CD14-positive monocyte (primary cell): ENCODE results near the gene LPCAT3. TPM values are rescaled to one million over a fixed set of nuclear protein-coding genes. Genes with fewer than 3 reads are reported as not detected.

Experiments used
- DNase-seq, 3 donors: peaks; one replicate each; pipeline ENCODE4 v3.0.0-alpha.2; 2011 to 2022
- H2AFZ ChIP-seq: 2 replicates; pipeline ENCODE4 v1.6.0; 2012; ENCODE audit warnings: mild to moderate bottlenecking, low read depth, low read length, inconsistent platforms; ENCODE audit not compliant: insufficient read depth, poor library complexity, severe bottlenecking
- H3K27ac ChIP-seq, 2 donors: 1 replicate in 1 of 2; 2 replicates in 1 of 2; pipeline ENCODE4 v1.5.1; 2012 to 2013; ENCODE audit warnings: low read length in 2 of 2, control low read depth in 1 of 2, inconsistent platforms in 1 of 2, low read depth in 1 of 2, mild to moderate bottlenecking in 1 of 2
- H3K27me3 ChIP-seq, 2 donors: one replicate each; pipeline versions ENCODE4 v1.6.0 to v1.6.1; 2011 to 2013; ENCODE audit warnings: low read length in 2 of 2; ENCODE audit not compliant: control insufficient read depth in 2 of 2, insufficient read depth in 2 of 2
- H3K36me3 ChIP-seq, 2 donors: replicated peaks in 1 of 2; 1 replicate in 1 of 2; 2 replicates in 1 of 2; pipeline versions ENCODE4 v1.5.1 to v1.6.1; 2012 to 2013; ENCODE audit warnings: low read length in 2 of 2, control low read depth in 1 of 2, inconsistent platforms in 1 of 2, mild to moderate bottlenecking in 1 of 2; ENCODE audit not compliant: insufficient read depth in 2 of 2, control insufficient read depth in 1 of 2
- H3K4me1 ChIP-seq, 2 donors: 1 replicate in 1 of 2; 2 replicates in 1 of 2; pipeline versions ENCODE4 v1.5.1 to v1.6.1; 2012 to 2013; ENCODE audit warnings: low read length in 2 of 2, control low read depth in 1 of 2, inconsistent platforms in 1 of 2, mild to moderate bottlenecking in 1 of 2, moderate library complexity in 1 of 2; ENCODE audit not compliant: insufficient read depth in 2 of 2, control insufficient read depth in 1 of 2
- H3K4me2 ChIP-seq: replicated peaks from 2 replicates; pipeline ENCODE3; 2012; ENCODE audit warnings: low read length, moderate library complexity, mild to moderate bottlenecking; ENCODE audit not compliant: poor library complexity, severe bottlenecking; ENCODE audit errors: extremely low read depth
- H3K4me3 ChIP-seq, 3 experiments: fragments of 200-600 bp in 1 of 3; sonication (generic) in 1 of 3; replicated peaks in 1 of 3; 1 replicate in 2 of 3; 2 replicates in 1 of 3; pipeline ENCODE4 v1.5.1; 2011 to 2013; ENCODE audit warnings: low read length in 3 of 3, mild to moderate bottlenecking in 3 of 3, control low read depth in 2 of 3, low read depth in 2 of 3, inconsistent platforms in 1 of 3, moderate library complexity in 1 of 3
- H3K79me2 ChIP-seq: 2 replicates; pipeline ENCODE4 v1.6.0; 2012; ENCODE audit warnings: mild to moderate bottlenecking, control low read depth, inconsistent platforms, low read length, moderate library complexity; ENCODE audit not compliant: insufficient read depth
- H3K9ac ChIP-seq: 2 replicates; pipeline ENCODE4 v1.6.0; 2017; ENCODE audit warnings: low read length, mild to moderate bottlenecking; ENCODE audit not compliant: insufficient read depth, poor library complexity, severe bottlenecking
- H3K9me3 ChIP-seq, 2 donors: replicated peaks in 1 of 2; 1 replicate in 1 of 2; 2 replicates in 1 of 2; pipeline versions ENCODE4 v1.5.1 to v1.6.1; 2012 to 2013; ENCODE audit warnings: low read length in 2 of 2, control low read depth in 1 of 2; ENCODE audit not compliant: control insufficient read depth in 1 of 2, insufficient read depth in 1 of 2
- H4K20me1 ChIP-seq: 2 replicates; pipeline ENCODE4 v1.6.0; 2012; ENCODE audit warnings: mild to moderate bottlenecking, low read length, control low read depth, moderate library complexity; ENCODE audit not compliant: insufficient read depth
- H3K27ac Mint-ChIP-seq, 7 donors: one replicate each; pipeline ENCODE4 v1.8.0; 2020; ENCODE audit warnings: mild to moderate bottlenecking in 7 of 7, mixed read lengths in 7 of 7, moderate library complexity in 6 of 7, inconsistent platforms in 2 of 7
- H3K27me3 Mint-ChIP-seq, 3 donors: one replicate each; pipeline ENCODE4 v1.8.0; 2021 to 2022; ENCODE audit warnings: low read depth in 3 of 3, mild to moderate bottlenecking in 3 of 3, mixed read lengths in 3 of 3, moderate library complexity in 3 of 3, inconsistent platforms in 1 of 3
- H3K36me3 Mint-ChIP-seq, 2 donors: one replicate each; pipeline ENCODE4 v1.8.0; 2020; ENCODE audit warnings: mixed read lengths in 2 of 2, inconsistent platforms in 1 of 2, mild to moderate bottlenecking in 1 of 2
- H3K4me1 Mint-ChIP-seq: one replicate; pipeline ENCODE4 v1.8.0; 2020; ENCODE audit warnings: mild to moderate bottlenecking, mixed read lengths
- H3K4me3 Mint-ChIP-seq, 2 donors: one replicate each; pipeline ENCODE4 v1.8.0; 2020; ENCODE audit warnings: mild to moderate bottlenecking in 2 of 2, mixed read lengths in 2 of 2, moderate library complexity in 1 of 2
- H3K9me3 Mint-ChIP-seq, 7 donors: one replicate each; pipeline ENCODE4 v1.8.0; 2020 to 2022; ENCODE audit warnings: mixed read lengths in 7 of 7, mild to moderate bottlenecking in 6 of 7, moderate library complexity in 6 of 7, inconsistent platforms in 2 of 7
- WGBS: methylation state at CpG from one replicate; pipeline ENCODE4 v1.1.5; 2013; ENCODE audit warnings: missing lambda C conversion rate; ENCODE audit not compliant: insufficient coverage; 5-methylcytosine and 5-hydroxymethylcytosine counted together
- intact Hi-C, 2 donors: fragments of 100-400 bp; cut with micrococcal nuclease; formaldehyde crosslinking; loops; one replicate each; pipeline versions ENCODE4 v1.15.0 to v1.15.1; 2023
- polyA plus RNA-seq, 3 donors: library from polyadenylated mRNA; depleted of rRNA in 1 of 3; unstranded in 2 of 3; stranded (reverse) in 1 of 3; fragments of 300-500 nt in 2 of 3; fragments of >200 nt in 1 of 3; fragmentation: Illumina TruSeq in 2 of 3; gene quantifications; 1 replicate in 2 of 3; 2 replicates in 1 of 3; pipeline ENCODE4 v1.2.3, GENCODE V29; 2012 to 2021
- TF ChIP-seq, protein P1 (sequence below): fragments of 200-600 bp; IDR thresholded peaks from one replicate; pipeline ENCODE4 v1.8.0; 2022; ENCODE audit warnings: antibody characterized with exemption, mild to moderate bottlenecking

The LPCAT3 gene
- polyA plus RNA-seq, 3 donors, result 50.9 to 62.7 (median 54.1) TPM

DNA sequence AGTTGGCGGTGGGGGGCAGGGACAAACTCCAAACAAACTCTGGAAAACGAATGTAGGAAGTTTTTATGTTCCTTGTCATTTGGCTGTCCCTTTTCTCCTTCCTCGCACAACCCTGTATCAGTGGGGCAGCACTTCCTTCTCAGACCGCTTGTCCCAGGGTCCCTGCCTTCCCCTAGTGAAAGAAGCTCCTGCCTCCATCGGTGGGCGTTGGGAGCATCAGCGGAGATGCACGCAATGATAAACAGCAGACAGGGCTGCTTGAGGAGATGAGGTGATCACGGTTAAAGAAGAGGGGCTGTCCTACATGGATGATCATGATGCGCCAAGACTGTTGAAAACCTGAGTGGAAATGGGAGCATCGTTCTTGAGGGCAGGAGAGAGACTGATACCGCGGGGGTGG lies 42.9 kb upstream of the LPCAT3 start:
- Histone ChIP-seq H3K4me2 (no peak overlapping the region), H3K9me3 (no peaks in the 10 kb centered on the region), H4K20me1 (no peaks in the 10 kb centered on the region), H3K4me1 (peaks cover 0 to 9% of the 10 kb centered on the region in 2 donors), H3K4me3 (no peak overlapping the region), H3K79me2 (no peaks in the 10 kb centered on the region), H3K27me3 (no peaks in the 10 kb centered on the region), H2AFZ (no peak overlapping the region), H3K27ac (no peak overlapping the region), H3K36me3 (no peaks in the 10 kb centered on the region), H3K9ac (no peak overlapping the region)
- Mint-ChIP-seq H3K36me3 (no peaks in the 10 kb centered on the region), H3K4me1 (peaks cover 13% of the 10 kb centered on the region), H3K27me3 (peaks cover 0 to 8% (median 4%) of the 10 kb centered on the region in 3 donors), H3K4me3 (no peak overlapping the region), H3K9me3 (peaks cover 0 to 2% (median 0%) of the 10 kb centered on the region in 7 donors), H3K27ac (peak overlapping the region in 1 of 7 donors; percentile 24)
- intact Hi-C loops, result no loop called here
- DNase-seq, result no peak
- TF ChIP-seq, protein P1, sequence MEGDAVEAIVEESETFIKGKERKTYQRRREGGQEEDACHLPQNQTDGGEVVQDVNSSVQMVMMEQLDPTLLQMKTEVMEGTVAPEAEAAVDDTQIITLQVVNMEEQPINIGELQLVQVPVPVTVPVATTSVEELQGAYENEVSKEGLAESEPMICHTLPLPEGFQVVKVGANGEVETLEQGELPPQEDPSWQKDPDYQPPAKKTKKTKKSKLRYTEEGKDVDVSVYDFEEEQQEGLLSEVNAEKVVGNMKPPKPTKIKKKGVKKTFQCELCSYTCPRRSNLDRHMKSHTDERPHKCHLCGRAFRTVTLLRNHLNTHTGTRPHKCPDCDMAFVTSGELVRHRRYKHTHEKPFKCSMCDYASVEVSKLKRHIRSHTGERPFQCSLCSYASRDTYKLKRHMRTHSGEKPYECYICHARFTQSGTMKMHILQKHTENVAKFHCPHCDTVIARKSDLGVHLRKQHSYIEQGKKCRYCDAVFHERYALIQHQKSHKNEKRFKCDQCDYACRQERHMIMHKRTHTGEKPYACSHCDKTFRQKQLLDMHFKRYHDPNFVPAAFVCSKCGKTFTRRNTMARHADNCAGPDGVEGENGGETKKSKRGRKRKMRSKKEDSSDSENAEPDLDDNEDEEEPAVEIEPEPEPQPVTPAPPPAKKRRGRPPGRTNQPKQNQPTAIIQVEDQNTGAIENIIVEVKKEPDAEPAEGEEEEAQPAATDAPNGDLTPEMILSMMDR, result no peak
- WGBS, result 92% methylated on average over 9 of the region's 13 CpGs

DNA sequence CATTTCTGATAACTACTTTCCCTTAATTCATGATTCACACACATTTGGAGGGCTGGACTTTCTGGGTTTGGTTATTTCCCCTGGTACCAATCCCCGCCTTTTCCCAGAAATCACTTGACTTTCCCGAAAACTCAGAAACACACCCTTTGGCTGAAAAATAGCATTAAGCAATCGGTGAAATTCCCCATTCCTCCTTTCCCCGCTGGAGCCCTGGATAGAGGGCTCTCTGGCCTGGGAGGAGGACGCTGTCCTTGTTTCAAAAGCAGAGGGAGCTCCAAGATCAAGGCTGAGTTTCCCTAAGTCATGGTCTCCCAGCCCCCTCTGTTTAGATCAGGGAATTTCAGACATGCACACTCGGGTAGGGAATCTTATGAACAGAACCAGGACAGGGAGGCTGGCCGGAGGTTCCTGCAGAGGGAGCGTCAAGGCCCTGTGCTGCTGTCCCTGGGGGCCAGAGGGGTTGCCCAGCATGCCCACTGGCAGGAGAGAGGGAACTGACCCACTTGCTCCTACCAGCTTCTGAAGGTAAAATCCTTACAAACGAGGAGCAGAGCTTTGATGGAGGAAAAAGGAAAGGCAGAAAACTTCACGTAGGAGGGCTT lies 42.2 kb upstream of the LPCAT3 start, which contains the start of gene C1S:
TSS of gene C1S (plus strand) at position 366 of the 602 bp plus-strand sequence. CDS start 1,195 bp downstream, outside the sequence.
- no peaks in the 10 kb centered on the region for H4K20me1 ChIP-seq
- 61% methylated on average over 3 of the region's 10 CpGs for WGBS
- Mint-ChIP-seq H3K9me3 (peaks cover 0 to 2% (median 0%) of the 10 kb centered on the region in 7 donors), H3K27ac (peak within 1 kb of the TSS in 1 of 7 donors; percentile 24), H3K36me3 (no peaks in the 10 kb centered on the region), H3K4me1 (peaks cover 11% of the 10 kb centered on the region), H3K27me3 (peaks cover 0 to 8% (median 6%) of the 10 kb centered on the region in 3 donors), H3K4me3 (no peak within 1 kb of the TSS)
- peaks cover 0 to 9% of the 10 kb centered on the region in 2 donors for H3K4me1 ChIP-seq
- TF ChIP-seq, protein P1, result no peak
- no peaks in the 10 kb centered on the region for H3K27me3 ChIP-seq
- no peaks in the 10 kb centered on the region for H3K79me2 ChIP-seq
- no peak within 1 kb of the TSS for H3K27ac ChIP-seq
- H3K4me3 ChIP-seq, result no peak within 1 kb of the TSS
- no peaks in the 10 kb centered on the region for H3K36me3 ChIP-seq
- no peak within 1 kb of the TSS for H2AFZ ChIP-seq
- H3K4me2 ChIP-seq, result no peak within 1 kb of the TSS
- no peaks in the 10 kb centered on the region for H3K9me3 ChIP-seq
- no peak for DNase-seq
- intact Hi-C loops, result no loop called here
- no peak within 1 kb of the TSS for H3K9ac ChIP-seq
